ENCODE results near the gene C9orf153.

C9orf153 gene

GRCh38 chr9:86279839-86280238 lies 20.4 kb upstream of the C9orf153 start:
- H3K27ac ChIP-seq = 0 out of 2 replicates have a peak overlapping the region, but pooled peaks have one; percentile 37
- H3K9me3 ChIP-seq (ENCODE audit: low read depth, low read length) = no peaks in the 10 kb centered on the region
- H3K9ac ChIP-seq (ENCODE audit: insufficient read length) = no peak overlapping the region
- no peak for DNase-seq (ENCODE audit: low read depth, low spot score)
- peak overlapping the region; percentile 45 for H3K4me3 ChIP-seq
- TF ChIP-seq FOXP2 (optimal IDR thresholded peaks at IDR 0.05; ENCODE audit: control extremely low read depth, extremely low read length, insufficient read depth) = no peak
- no peak for TF ChIP-seq EZH2 (IDR thresholded peaks at IDR 0.05)
- TF ChIP-seq POLR2AphosphoS5 (IDR thresholded peaks at IDR 0.05; ENCODE audit: borderline replicate concordance, low read depth, low read length) = no peak
- peaks cover 22% of the 10 kb centered on the region for H3K36me3 ChIP-seq (ENCODE audit: insufficient read depth, low read length)

DNA sequence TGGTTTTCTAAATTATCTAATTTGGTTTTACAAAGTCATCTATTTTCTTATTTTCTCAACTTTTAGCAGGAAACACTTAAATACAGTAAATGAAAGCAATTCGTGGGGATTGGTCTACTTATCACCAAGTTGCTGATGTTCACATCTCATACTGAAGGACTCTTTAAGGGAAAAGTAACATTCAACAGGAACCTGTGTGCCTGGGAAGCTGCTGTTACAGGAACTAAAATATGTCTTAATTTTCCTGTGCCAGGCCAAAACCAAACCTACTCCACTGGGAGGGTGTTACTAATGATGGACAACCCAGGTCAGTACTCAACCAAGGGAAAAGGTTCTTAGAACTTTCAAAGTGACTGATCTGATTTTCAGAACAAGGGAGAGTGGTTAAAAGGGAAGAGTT lies 17.6 kb upstream of the C9orf153 start:
- H3K9ac ChIP-seq (ENCODE audit: insufficient read length) = no peak overlapping the region
- peaks cover 48% of the 10 kb centered on the region for H3K36me3 ChIP-seq (ENCODE audit: insufficient read depth, low read length)
- 0 out of 2 replicates have a peak overlapping the region, but pooled peaks have one; percentile 26 for H3K27ac ChIP-seq
- DNase-seq (ENCODE audit: low read depth, low spot score) = no peak
- no peak for TF ChIP-seq EZH2 (IDR thresholded peaks at IDR 0.05)
- TF ChIP-seq POLR2AphosphoS5 (IDR thresholded peaks at IDR 0.05; ENCODE audit: borderline replicate concordance, low read depth, low read length) = no peak
- no peak for TF ChIP-seq FOXP2 (optimal IDR thresholded peaks at IDR 0.05; ENCODE audit: control extremely low read depth, extremely low read length, insufficient read depth)
- no peaks in the 10 kb centered on the region for H3K9me3 ChIP-seq (ENCODE audit: low read depth, low read length)
- H3K4me3 ChIP-seq = no peak overlapping the region

DNA sequence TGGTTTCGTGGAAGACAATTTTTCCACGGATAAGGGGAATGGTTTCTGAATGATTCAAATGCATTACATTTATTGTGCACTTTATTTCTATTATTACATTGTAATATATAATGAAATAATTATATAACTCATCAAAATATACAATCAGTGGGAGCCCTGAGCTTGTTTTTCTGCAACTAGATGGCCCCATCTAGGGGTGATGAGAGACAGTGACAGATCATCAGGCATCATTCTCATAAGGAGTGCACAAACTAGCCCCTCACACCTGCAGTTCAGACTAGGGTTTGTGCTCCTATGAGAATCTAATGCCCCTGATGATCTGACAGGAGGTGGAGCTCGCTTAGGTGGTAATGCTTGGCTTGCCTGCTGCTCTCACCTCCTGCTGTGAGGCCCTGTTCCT lies 16.5 kb upstream of the C9orf153 start:
- Histone ChIP-seq H3K27ac (no peak overlapping the region), H3K4me3 (no peak overlapping the region), H3K9me3 (ENCODE audit: low read depth, low read length) (no peaks in the 10 kb centered on the region; the same call in 1 of the 2 replicates), H3K9ac (ENCODE audit: insufficient read length) (no peak overlapping the region), H3K36me3 (ENCODE audit: insufficient read depth, low read length) (peaks cover 59% of the 10 kb centered on the region)
- DNase-seq (ENCODE audit: low read depth, low spot score) = no peak
- TF ChIP-seq POLR2AphosphoS5 (IDR thresholded peaks at IDR 0.05; ENCODE audit: borderline replicate concordance, low read depth, low read length) (no peak), FOXP2 (optimal IDR thresholded peaks at IDR 0.05; ENCODE audit: control extremely low read depth, extremely low read length, insufficient read depth) (no peak)

- Histone ChIP-seq H3K9ac (ENCODE audit: insufficient read length) (no peak overlapping the region), H3K27ac (no peak overlapping the region), H3K4me3 (no peak overlapping the region), H3K36me3 (ENCODE audit: insufficient read depth, low read length) (peaks cover 56% of the 10 kb centered on the region), H3K9me3 (ENCODE audit: low read depth, low read length) (no peaks in the 10 kb centered on the region; the same call in 1 of the 2 replicates)
- TF ChIP-seq FOXP2 (optimal IDR thresholded peaks at IDR 0.05; ENCODE audit: control extremely low read depth, extremely low read length, insufficient read depth) (no peak), EZH2 (IDR thresholded peaks at IDR 0.05) (no peak), POLR2AphosphoS5 (IDR thresholded peaks at IDR 0.05; ENCODE audit: borderline replicate concordance, low read depth, low read length) (no peak)
- DNase-seq (ENCODE audit: low read depth, low spot score) = no peak
Measured at GRCh38 chr9:86274821-86275643, 15.6 kb upstream of the C9orf153 start.

DNA sequence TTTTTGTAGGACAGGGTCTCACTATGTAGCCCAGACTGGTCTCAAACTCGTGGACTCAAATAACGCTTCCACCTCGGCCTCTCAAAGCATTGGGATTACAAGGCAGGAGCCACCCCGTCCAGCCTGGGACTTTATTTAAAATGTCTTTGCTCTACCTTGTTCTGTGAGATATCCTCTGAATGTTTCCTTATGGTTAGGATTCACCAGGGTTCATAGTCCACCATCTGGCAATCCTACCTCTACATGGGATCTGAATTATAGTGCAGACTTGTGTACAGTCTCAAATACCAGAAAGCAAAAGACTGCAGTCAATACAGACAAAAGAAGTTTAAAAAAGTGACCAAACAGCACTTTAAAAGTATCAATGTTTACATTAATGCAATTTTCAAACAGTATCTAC lies 12.8 kb upstream of the C9orf153 start:
- Histone ChIP-seq H3K9ac (ENCODE audit: insufficient read length) (no peak overlapping the region), H3K27ac (no peak overlapping the region), H3K9me3 (ENCODE audit: low read depth, low read length) (no peaks in the 10 kb centered on the region; the same call in 1 of the 2 replicates), H3K36me3 (ENCODE audit: insufficient read depth, low read length) (peaks cover 50% of the 10 kb centered on the region), H3K4me3 (no peak overlapping the region)
- TF ChIP-seq EZH2 (IDR thresholded peaks at IDR 0.05) = no peak
- TF ChIP-seq POLR2AphosphoS5 (IDR thresholded peaks at IDR 0.05; ENCODE audit: borderline replicate concordance, low read depth, low read length) = no peak
- TF ChIP-seq FOXP2 (optimal IDR thresholded peaks at IDR 0.05; ENCODE audit: control extremely low read depth, extremely low read length, insufficient read depth) = no peak
- no peak for DNase-seq (ENCODE audit: low read depth, low spot score)

- TF ChIP-seq EZH2 (IDR thresholded peaks at IDR 0.05) (no peak), POLR2AphosphoS5 (IDR thresholded peaks at IDR 0.05; ENCODE audit: borderline replicate concordance, low read depth, low read length) (no peak), FOXP2 (optimal IDR thresholded peaks at IDR 0.05; ENCODE audit: control extremely low read depth, extremely low read length, insufficient read depth) (no peak)
- Histone ChIP-seq H3K36me3 (ENCODE audit: insufficient read depth, low read length) (peaks cover 42% of the 10 kb centered on the region), H3K9ac (ENCODE audit: insufficient read length) (no peak overlapping the region), H3K9me3 (ENCODE audit: low read depth, low read length) (no peaks in the 10 kb centered on the region), H3K4me3 (no peak overlapping the region), H3K27ac (no peak overlapping the region)
- DNase-seq (ENCODE audit: low read depth, low spot score) = no peak
Measured at GRCh38 chr9:86263876-86264275, 4.4 kb upstream of the C9orf153 start.

DNA sequence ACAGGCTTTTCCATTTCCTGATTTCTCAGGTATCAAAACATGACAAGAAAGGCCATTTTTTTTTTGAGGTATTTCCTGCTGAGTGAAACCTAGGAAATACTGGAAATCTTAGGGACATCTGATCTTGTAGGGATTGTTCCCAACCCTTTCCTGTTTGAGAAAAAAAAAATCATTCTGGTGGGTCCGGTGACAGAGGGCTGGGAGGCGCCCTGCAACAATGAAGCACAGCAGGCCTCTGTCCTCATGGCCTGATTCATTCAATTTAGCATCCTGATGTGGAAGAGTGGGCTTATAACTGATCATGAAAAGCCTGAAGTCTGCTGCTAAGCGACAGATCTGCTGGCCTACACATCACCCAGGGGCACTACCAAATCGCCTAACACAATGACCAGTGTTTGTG lies 3.0 kb upstream of the C9orf153 start:
- no peak overlapping the region for H3K27ac ChIP-seq
- TF ChIP-seq EZH2 (IDR thresholded peaks at IDR 0.05) (no peak), FOXP2 (optimal IDR thresholded peaks at IDR 0.05; ENCODE audit: control extremely low read depth, extremely low read length, insufficient read depth) (no peak), POLR2AphosphoS5 (IDR thresholded peaks at IDR 0.05; ENCODE audit: borderline replicate concordance, low read depth, low read length) (no peak)
- no peak overlapping the region for H3K9ac ChIP-seq (ENCODE audit: insufficient read length)
- H3K36me3 ChIP-seq (ENCODE audit: insufficient read depth, low read length) = peaks cover 31% of the 10 kb centered on the region
- no peak for DNase-seq (ENCODE audit: low read depth, low spot score)
- no peaks in the 10 kb centered on the region for H3K9me3 ChIP-seq (ENCODE audit: low read depth, low read length)
- H3K4me3 ChIP-seq = no peak overlapping the region

GRCh38 chr9:86257391-86257790 lies 2.1 kb downstream of the C9orf153 start:
- TF ChIP-seq FOXP2 (optimal IDR thresholded peaks at IDR 0.05; ENCODE audit: control extremely low read depth, extremely low read length, insufficient read depth) = no peak
- TF ChIP-seq EZH2 (IDR thresholded peaks at IDR 0.05) = no peak
- no peak overlapping the region for H3K27ac ChIP-seq
- DNase-seq (ENCODE audit: low read depth, low spot score) = no peak
- no peaks in the 10 kb centered on the region for H3K9me3 ChIP-seq (ENCODE audit: low read depth, low read length)
- H3K9ac ChIP-seq (ENCODE audit: insufficient read length) = no peak overlapping the region
- H3K4me3 ChIP-seq = no peak overlapping the region
- H3K36me3 ChIP-seq (ENCODE audit: insufficient read depth, low read length) = no peaks in the 10 kb centered on the region; the same call in 1 of the 2 replicates
